H1 (cell line): ENCODE data around the gene RIPOR1. TPM values are rescaled to one million over a fixed set of nuclear protein-coding genes. Genes with fewer than 3 reads are reported as not detected.

Experiments used
- CBX5 ChIP-seq: fragments of 300-800, 300-1000 bp; sonication (generic); IDR thresholded peaks from 2 replicates; pipeline ENCODE4 v1.7.1; 2016; ENCODE audit warnings: antibody characterized with exemption, low read length, low read depth
- CTCF ChIP-seq, 3 experiments: IDR thresholded peaks; 1 replicate in 2 of 3; 2 replicates in 1 of 3; pipeline versions ENCODE4 v1.5.1 to v1.6.1; 2011; ENCODE audit warnings: low read length in 3 of 3, mild to moderate bottlenecking in 3 of 3, inconsistent platforms in 2 of 3, low read depth in 1 of 3, moderate library complexity in 1 of 3; ENCODE audit not compliant: insufficient read depth in 1 of 3; ENCODE audit errors: control extremely low read depth in 1 of 3
- polyA plus RNA-seq, 7 experiments: library from polyadenylated mRNA; depleted of rRNA in 3 of 7; stranded (reverse) in 5 of 7; unstranded in 2 of 7; fragments of >200 nt in 5 of 7; fragments of 200-250 nt in 2 of 7; gene quantifications; 1 replicate in 5 of 7; 2 replicates in 1 of 7; 4 replicates in 1 of 7; pipeline versions ENCODE4 v1.2.1 to v1.2.3, GENCODE V29; 2011 to 2013; ENCODE audit warnings: missing spikeins in 2 of 7, mixed read lengths in 2 of 7
- total RNA-seq: library from RNA; stranded (reverse); fragmentation: NEBNext Ultra II Directional; extraction: Animal tissue kit (Norgen Biotek cat#: 25700); gene quantifications from 2 replicates; pipeline ENCODE4 v1.2.1, GENCODE V29; 2021

The RIPOR1 gene
- total and polyA plus RNA-seq, 2 of the 8 experiments (the other 6 are each of a cell fraction or from before 2014, with no cell fraction given) = 2.7 to 10.1 TPM

- TF ChIP-seq CTCF (IDR thresholded peaks at IDR 0.05; ENCODE audit: control extremely low read depth in 1 of 3, insufficient read depth in 1 of 3, low read depth in 1 of 3, low read length in 3 of 3) (peak; percentile 24 to 44 (median 33); a peak in 3 of 4 replicates), CBX5 (no peak)
Observed at GRCh38 chr16:67544329-67544841, 15.8 kb downstream of the RIPOR1 start (continued).
